ENCODE data around the gene C14orf119.

C14orf119 gene

GRCh38 chr14:23070262-23071129 is 24.8 kb upstream of the C14orf119 start:
- no peak for DNase-seq (ENCODE audit: extremely low read depth, low read depth)
- no peak for TF ChIP-seq CTCF (IDR thresholded peaks at IDR 0.05; ENCODE audit: low read depth, low read length)

GRCh38 chr14:23071244-23071920 is 23.9 kb upstream of the C14orf119 start:
- TF ChIP-seq CTCF (IDR thresholded peaks at IDR 0.05; ENCODE audit: low read depth, low read length) = no peak; the same call in 1 of the 2 replicates
- peak; percentile 91 for DNase-seq (ENCODE audit: extremely low read depth, low read depth)

GRCh38 chr14:23071921-23072539 is 23.3 kb upstream of the C14orf119 start:
- TF ChIP-seq CTCF (IDR thresholded peaks at IDR 0.05; ENCODE audit: low read depth, low read length) = no peak
- DNase-seq (ENCODE audit: extremely low read depth, low read depth) = no peak

- DNase-seq (ENCODE audit: extremely low read depth, low read depth) = no peak
Measured at GRCh38 chr14:23074906-23075305, 20.4 kb upstream of the C14orf119 start.

GRCh38 chr14:23076785-23077408 is 18.4 kb upstream of the C14orf119 start:
- TF ChIP-seq CTCF (IDR thresholded peaks at IDR 0.05; ENCODE audit: low read depth, low read length) = peak; percentile 69
- DNase-seq (ENCODE audit: extremely low read depth, low read depth) = no peak

More at GRCh38 chr14:23074906-23075305, 20.4 kb upstream of the C14orf119 start:
- TF ChIP-seq CTCF (IDR thresholded peaks at IDR 0.05; ENCODE audit: low read depth, low read length) = no peak

GRCh38 chr14:23077962-23078361 is 17.3 kb upstream of the C14orf119 start:
- DNase-seq (ENCODE audit: extremely low read depth, low read depth) = no peak
- TF ChIP-seq CTCF (IDR thresholded peaks at IDR 0.05; ENCODE audit: low read depth, low read length) = no peak
